WTC11 (cell line): ENCODE measurements around the gene SLC23A1. TPM values are rescaled to one million over a fixed set of nuclear protein-coding genes. Genes with fewer than 3 reads are reported as not detected.

Experiments used
- ATAC-seq: fragments of 200-7000 bp; cut with Tn5 transposase; 2 replicates; pipeline ENCODE4 v1.10.0; 2021; ENCODE audit warnings: mild to moderate bottlenecking, moderate library complexity
- CTCF ChIA-PET: fragments of 300-600 bp; sonication (Branson Sonifier 250); formaldehyde crosslinking; loops from one replicate; lab custom pipeline; 2021; ENCODE audit warnings: antibody characterized with exemption; lab: Charles Lee
- POLR2A ChIA-PET: fragments of 350-600 bp; sonication (Branson Sonifier 250); formaldehyde crosslinking; loops from one replicate; lab custom pipeline; 2021; ENCODE audit warnings: antibody characterized with exemption; lab: Charles Lee
- DNase-seq: peaks from one replicate; pipeline ENCODE4 v3.0.0; 2021; ENCODE audit warnings: low spot score
- H3K27ac Mint-ChIP-seq: 2 replicates; pipeline ENCODE4 v1.8.0; 2021; ENCODE audit warnings: mixed read lengths
- H3K27me3 Mint-ChIP-seq: 2 replicates; pipeline ENCODE4 v1.8.0; 2021; ENCODE audit warnings: low read depth, mild to moderate bottlenecking, moderate library complexity, mixed read lengths
- H3K36me3 Mint-ChIP-seq: 2 replicates; pipeline ENCODE4 v1.8.0; 2021; ENCODE audit warnings: mixed read lengths
- H3K4me1 Mint-ChIP-seq: 2 replicates; pipeline ENCODE4 v1.8.0; 2022; ENCODE audit warnings: mixed read lengths
- H3K4me3 Mint-ChIP-seq: 2 replicates; pipeline ENCODE4 v1.8.0; 2021; ENCODE audit warnings: mild to moderate bottlenecking, moderate library complexity, mixed read lengths
- H3K9me3 Mint-ChIP-seq: 2 replicates; pipeline ENCODE4 v1.8.0; 2021; ENCODE audit warnings: mixed read lengths
- CBFB ChIP-seq: sonication (generic); formaldehyde crosslinking; IDR thresholded peaks from 2 replicates; pipeline ENCODE4 v1.8.1; 2022; ENCODE audit warnings: mild to moderate bottlenecking, low read depth, missing genetic modification reagents
- E2F4 ChIP-seq: sonication (generic); formaldehyde crosslinking; IDR thresholded peaks from 2 replicates; pipeline ENCODE4 v1.8.1; 2022; ENCODE audit warnings: low read depth, mild to moderate bottlenecking, moderate library complexity, missing genetic modification reagents, borderline replicate concordance
- ERG ChIP-seq: fragments of 250-450 bp; sonication (Bioruptor Pico); IDR thresholded peaks from 2 replicates; pipeline ENCODE4 v1.8.0; 2021; ENCODE audit warnings: mild to moderate bottlenecking
- FOXJ3 ChIP-seq: sonication (generic); formaldehyde crosslinking; IDR thresholded peaks from 2 replicates; pipeline ENCODE4 v1.9.0; 2021; ENCODE audit warnings: missing genetic modification reagents, mild to moderate bottlenecking, borderline replicate concordance
- MYBL2 ChIP-seq: sonication (generic); formaldehyde crosslinking; IDR thresholded peaks from 2 replicates; pipeline ENCODE4 v1.8.1; 2023; ENCODE audit warnings: mild to moderate bottlenecking, moderate library complexity, missing genetic modification reagents
- ZBTB21 ChIP-seq: sonication (generic); formaldehyde crosslinking; IDR thresholded peaks from 2 replicates; pipeline ENCODE4 v1.8.1; 2023; ENCODE audit warnings: mild to moderate bottlenecking, missing genetic modification reagents, borderline replicate concordance
- ZNF138 ChIP-seq: sonication (generic); formaldehyde crosslinking; conservative IDR thresholded peaks from 2 replicates; pipeline ENCODE4 v1.8.1; 2022; ENCODE audit warnings: mild to moderate bottlenecking, moderate library complexity, missing genetic modification reagents
- ZNF317 ChIP-seq: sonication (generic); formaldehyde crosslinking; IDR thresholded peaks from 2 replicates; pipeline ENCODE4 v1.8.1; 2023; ENCODE audit warnings: low read depth, mild to moderate bottlenecking, moderate library complexity, missing genetic modification reagents, borderline replicate concordance
- total RNA-seq: library from RNA; stranded (reverse); gene quantifications from 3 replicates; pipeline ENCODE4 v1.2.3, GENCODE V29; 2021
- TF ChIP-seq, protein P1 (sequence below): sonication (generic); formaldehyde crosslinking; IDR thresholded peaks from 2 replicates; pipeline ENCODE4 v1.8.1; 2023; ENCODE audit warnings: mild to moderate bottlenecking, missing genetic modification reagents, borderline replicate concordance
- TF ChIP-seq, protein P2 (sequence below): sonication (generic); formaldehyde crosslinking; IDR thresholded peaks from 2 replicates; pipeline ENCODE4 v1.8.0; 2022; ENCODE audit warnings: mild to moderate bottlenecking, missing genetic modification reagents

The SLC23A1 gene
- total RNA-seq, 1 experiment from 2014 or later = not detected

DNA sequence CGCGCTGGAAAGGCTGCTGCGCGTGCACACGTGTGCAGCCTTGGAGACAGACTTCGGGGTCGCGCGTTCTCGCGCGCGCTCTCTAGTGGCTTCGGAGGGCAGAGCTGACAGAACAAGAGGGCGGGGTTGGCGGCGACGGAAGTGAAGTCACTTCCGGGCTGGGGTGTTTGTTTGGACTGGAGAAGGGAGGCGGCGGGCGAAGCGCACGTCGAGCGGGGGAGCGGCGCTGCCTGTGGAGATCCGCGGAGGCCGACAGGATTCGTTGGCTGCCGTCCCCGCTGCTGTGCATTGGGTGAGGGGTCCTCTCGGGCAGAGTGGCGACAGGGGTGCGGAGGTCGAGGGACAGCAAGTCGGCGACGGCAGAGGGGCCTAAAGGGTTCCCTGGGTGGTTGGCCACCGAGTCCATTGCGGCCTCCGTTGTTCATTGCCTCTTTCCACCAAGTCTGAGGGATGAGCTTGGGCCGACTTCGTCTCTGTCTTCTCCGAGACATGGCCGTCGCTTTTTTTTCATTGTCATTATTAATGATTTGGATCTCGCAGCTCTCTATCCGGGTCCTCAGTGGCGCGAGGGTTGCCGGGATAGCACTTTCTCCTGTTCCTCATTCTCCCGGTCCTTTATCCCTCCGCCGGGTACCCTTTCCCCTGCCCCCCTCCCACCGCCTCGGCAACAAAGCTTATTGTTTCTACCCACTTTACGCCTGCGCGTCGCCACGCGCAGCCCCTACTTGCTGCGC, 41.2 kb downstream of the SLC23A1 start, which contains the start of gene PAIP2 (continued):
- TF ChIP-seq ZBTB21 (CRISPR knock-in tag) (peak; percentile 18; the same call in 1 of the 2 replicates), CBFB (CRISPR knock-in tag) (peak; percentile 48; the same call in 1 of the 2 replicates), ZNF138 (CRISPR knock-in tag) (no peak), ERG (no peak)
- TF ChIP-seq, protein P1, sequence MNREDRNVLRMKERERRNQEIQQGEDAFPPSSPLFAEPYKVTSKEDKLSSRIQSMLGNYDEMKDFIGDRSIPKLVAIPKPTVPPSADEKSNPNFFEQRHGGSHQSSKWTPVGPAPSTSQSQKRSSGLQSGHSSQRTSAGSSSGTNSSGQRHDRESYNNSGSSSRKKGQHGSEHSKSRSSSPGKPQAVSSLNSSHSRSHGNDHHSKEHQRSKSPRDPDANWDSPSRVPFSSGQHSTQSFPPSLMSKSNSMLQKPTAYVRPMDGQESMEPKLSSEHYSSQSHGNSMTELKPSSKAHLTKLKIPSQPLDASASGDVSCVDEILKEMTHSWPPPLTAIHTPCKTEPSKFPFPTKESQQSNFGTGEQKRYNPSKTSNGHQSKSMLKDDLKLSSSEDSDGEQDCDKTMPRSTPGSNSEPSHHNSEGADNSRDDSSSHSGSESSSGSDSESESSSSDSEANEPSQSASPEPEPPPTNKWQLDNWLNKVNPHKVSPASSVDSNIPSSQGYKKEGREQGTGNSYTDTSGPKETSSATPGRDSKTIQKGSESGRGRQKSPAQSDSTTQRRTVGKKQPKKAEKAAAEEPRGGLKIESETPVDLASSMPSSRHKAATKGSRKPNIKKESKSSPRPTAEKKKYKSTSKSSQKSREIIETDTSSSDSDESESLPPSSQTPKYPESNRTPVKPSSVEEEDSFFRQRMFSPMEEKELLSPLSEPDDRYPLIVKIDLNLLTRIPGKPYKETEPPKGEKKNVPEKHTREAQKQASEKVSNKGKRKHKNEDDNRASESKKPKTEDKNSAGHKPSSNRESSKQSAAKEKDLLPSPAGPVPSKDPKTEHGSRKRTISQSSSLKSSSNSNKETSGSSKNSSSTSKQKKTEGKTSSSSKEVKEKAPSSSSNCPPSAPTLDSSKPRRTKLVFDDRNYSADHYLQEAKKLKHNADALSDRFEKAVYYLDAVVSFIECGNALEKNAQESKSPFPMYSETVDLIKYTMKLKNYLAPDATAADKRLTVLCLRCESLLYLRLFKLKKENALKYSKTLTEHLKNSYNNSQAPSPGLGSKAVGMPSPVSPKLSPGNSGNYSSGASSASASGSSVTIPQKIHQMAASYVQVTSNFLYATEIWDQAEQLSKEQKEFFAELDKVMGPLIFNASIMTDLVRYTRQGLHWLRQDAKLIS (CRISPR knock-in tag) = no peak

GRCh38 chr5:139341187-139341688, 41.9 kb downstream of the SLC23A1 start:
- peaks cover 26% of the 10 kb centered on the region for H3K4me1 Mint-ChIP-seq
- ChIA-PET CTCF (interaction anchor here (0.6 to 1.7 kb wide), 8 partner anchors 12 to 575 kb away, joined by 3 to 19 read pairs (median 3); partner anchors contain the start of gene PROB1), POLR2A (interaction anchor here (0.6 to 1.8 kb wide), 9 partner anchors 9 to 767 kb away, joined by 3 to 34 read pairs (median 4); partner anchors contain the start of genes MATR3 and SPATA24)
- peaks cover 27% of the 10 kb centered on the region for H3K36me3 Mint-ChIP-seq
- H3K27me3 Mint-ChIP-seq = no peaks in the 10 kb centered on the region
- DNase-seq = no peak
- H3K27ac Mint-ChIP-seq = peak overlapping the region; percentile 99
- no peak for TF ChIP-seq FOXJ3
- peak; percentile 63; the same call in 1 of the 2 replicates for TF ChIP-seq ZNF317 (CRISPR knock-in tag)
- no peak for ATAC-seq
- H3K9me3 Mint-ChIP-seq = peaks cover 8% of the 10 kb centered on the region
- peak overlapping the region; percentile 97 for H3K4me3 Mint-ChIP-seq

DNA sequence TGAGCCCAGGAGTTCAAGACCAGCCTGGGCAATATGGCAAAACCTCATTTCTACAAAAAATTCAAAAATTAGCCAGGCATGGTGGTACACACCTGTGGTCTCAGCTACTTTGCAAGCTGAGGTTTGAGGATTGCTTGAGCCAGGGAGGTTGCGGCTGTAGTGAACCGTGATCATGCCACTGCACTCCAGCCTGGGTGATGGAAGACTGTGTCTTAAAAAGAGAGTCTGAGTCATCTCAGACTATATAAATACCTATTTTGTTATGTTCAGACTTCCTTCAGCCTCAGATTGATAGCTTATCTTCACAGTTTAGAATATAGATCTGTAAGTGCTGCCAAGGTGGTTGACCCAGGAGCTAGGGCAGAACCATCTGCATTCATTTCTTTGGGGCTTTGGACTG, 43.0 kb downstream of the SLC23A1 start:
- Mint-ChIP-seq H3K27me3 (no peaks in the 10 kb centered on the region), H3K4me3 (no peak overlapping the region), H3K27ac (no peak overlapping the region), H3K36me3 (peaks cover 20% of the 10 kb centered on the region), H3K9me3 (peaks cover 5% of the 10 kb centered on the region), H3K4me1 (peaks cover 36% of the 10 kb centered on the region)
- TF ChIP-seq MYBL2 (CRISPR knock-in tag) (no peak), E2F4 (CRISPR knock-in tag) (no peak), ZNF138 (CRISPR knock-in tag) (no peak)
- TF ChIP-seq, protein P2, sequence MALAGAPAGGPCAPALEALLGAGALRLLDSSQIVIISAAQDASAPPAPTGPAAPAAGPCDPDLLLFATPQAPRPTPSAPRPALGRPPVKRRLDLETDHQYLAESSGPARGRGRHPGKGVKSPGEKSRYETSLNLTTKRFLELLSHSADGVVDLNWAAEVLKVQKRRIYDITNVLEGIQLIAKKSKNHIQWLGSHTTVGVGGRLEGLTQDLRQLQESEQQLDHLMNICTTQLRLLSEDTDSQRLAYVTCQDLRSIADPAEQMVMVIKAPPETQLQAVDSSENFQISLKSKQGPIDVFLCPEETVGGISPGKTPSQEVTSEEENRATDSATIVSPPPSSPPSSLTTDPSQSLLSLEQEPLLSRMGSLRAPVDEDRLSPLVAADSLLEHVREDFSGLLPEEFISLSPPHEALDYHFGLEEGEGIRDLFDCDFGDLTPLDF (CRISPR knock-in tag) = no peak
- POLR2A ChIA-PET = no interaction called here
- CTCF ChIA-PET = no interaction called here
- DNase-seq = no peak
- no peak for ATAC-seq
